H1 (cell line): ENCODE data around the gene GLE1.

Source experiments
- BCL11A ChIP-seq, 2 experiments: IDR thresholded peaks; one replicate each; pipeline ENCODE4 v1.6.1; 2011; ENCODE audit warnings: low read depth in 2 of 2, low read length in 2 of 2, mild to moderate bottlenecking in 2 of 2
- CTCF ChIP-seq, 3 experiments: IDR thresholded peaks; 1 replicate in 2 of 3; 2 replicates in 1 of 3; pipeline versions ENCODE4 v1.5.1 to v1.6.1; 2011; ENCODE audit warnings: low read length in 3 of 3, mild to moderate bottlenecking in 3 of 3, inconsistent platforms in 2 of 3, low read depth in 1 of 3, moderate library complexity in 1 of 3; ENCODE audit not compliant: insufficient read depth in 1 of 3; ENCODE audit errors: control extremely low read depth in 1 of 3
- EZH2 ChIP-seq: fragments of 200-600 bp; sonication (generic); IDR thresholded peaks from 2 replicates; pipeline ENCODE4 v1.7.1; 2012; ENCODE audit warnings: low read depth, mild to moderate bottlenecking, moderate library complexity, low read length, inconsistent platforms; ENCODE audit not compliant: severe bottlenecking
- GTF2F1 ChIP-seq: IDR thresholded peaks from 2 replicates; pipeline ENCODE4 v1.6.1; 2012; ENCODE audit warnings: low read depth, low read length, improper control_type of control experiment, borderline replicate concordance
- NANOG ChIP-seq: IDR thresholded peaks from 2 replicates; pipeline ENCODE4 v1.6.1; 2011; ENCODE audit warnings: low read length, low read depth, mild to moderate bottlenecking, inconsistent platforms; ENCODE audit not compliant: insufficient read depth, poor library complexity, severe bottlenecking
- POLR2A ChIP-seq, 2 experiments: IDR thresholded peaks; 1 replicate in 1 of 2; 2 replicates in 1 of 2; pipeline ENCODE4 v1.6.1; 2011; ENCODE audit warnings: low read depth in 2 of 2, low read length in 2 of 2, mild to moderate bottlenecking in 2 of 2; ENCODE audit errors: control extremely low read depth in 1 of 2
- RFX5 ChIP-seq: IDR thresholded peaks from 2 replicates; pipeline ENCODE4 v1.6.1; 2011; ENCODE audit warnings: low read depth, low read length, improper control_type of control experiment, borderline replicate concordance
- SRF ChIP-seq: IDR thresholded peaks from 2 replicates; pipeline ENCODE4 v1.6.1; 2011; ENCODE audit warnings: mild to moderate bottlenecking, low read depth, low read length, moderate library complexity
- SUZ12 ChIP-seq: fragments of 200-600 bp; sonication (generic); IDR thresholded peaks from 2 replicates; pipeline ENCODE4 v1.6.1; 2012; ENCODE audit warnings: mild to moderate bottlenecking, inconsistent platforms, low read length, moderate library complexity, mixed read lengths
- TEAD4 ChIP-seq: IDR thresholded peaks from 2 replicates; pipeline ENCODE4 v1.6.1; 2012; ENCODE audit warnings: low read depth, low read length, inconsistent platforms, mixed read lengths

GRCh38 chr9:128493424-128493823 lies 11.1 kb upstream of the GLE1 start:
- TF ChIP-seq GTF2F1 (no peak), POLR2A (IDR thresholded peaks at IDR 0.05; ENCODE audit: control extremely low read depth in 1 of 2, low read depth in 2 of 2, low read length in 2 of 2) (no peak), TEAD4 (no peak), SUZ12 (no peak), CTCF (IDR thresholded peaks at IDR 0.05; ENCODE audit: control extremely low read depth in 1 of 3, insufficient read depth in 1 of 3, low read depth in 1 of 3, low read length in 3 of 3) (no peak), EZH2 (no peak), NANOG (no peak), RFX5 (no peak), SRF (no peak), BCL11A (IDR thresholded peaks at IDR 0.05; ENCODE audit: low read depth in 2 of 2, low read length in 2 of 2) (no peak)
